Measurements from ENCODE around the gene CASP10. TPM values are rescaled to one million over a fixed set of nuclear protein-coding genes. Genes with fewer than 3 reads are reported as not detected.

The CASP10 gene
- total RNA-seq, 1 donor from 2014 or later, result 2.5 TPM

- Histone ChIP-seq H3K4me3 (ENCODE audit: low read depth, low read length) (no peak overlapping the region), H3K36me3 (ENCODE audit: control insufficient read depth, insufficient read depth, low read length) (no peaks in the 10 kb centered on the region), H3K27me3 (ENCODE audit: control insufficient read depth, insufficient read depth, low read length) (no peaks in the 10 kb centered on the region)
- DNase-seq (ENCODE audit: low read depth), result no peak
- no peak for TF ChIP-seq CTCF (IDR thresholded peaks at IDR 0.05; ENCODE audit: insufficient read depth, low read length, poor library complexity, severe bottlenecking)
These were observed 93.0 kb downstream of the CASP10 start for GRCh38 chr2:201275990-201276389.

- H3K36me3 ChIP-seq (ENCODE audit: control insufficient read depth, insufficient read depth, low read length), result no peaks in the 10 kb centered on the region
These were observed 93.6 kb downstream of the CASP10 start for GRCh38 chr2:201276511-201276910.

More at GRCh38 chr2:201276511-201276910, 93.6 kb downstream of the CASP10 start:
- Histone ChIP-seq H3K4me3 (ENCODE audit: low read depth, low read length) (no peak overlapping the region), H3K27me3 (ENCODE audit: control insufficient read depth, insufficient read depth, low read length) (no peaks in the 10 kb centered on the region)
- TF ChIP-seq CTCF (IDR thresholded peaks at IDR 0.05; ENCODE audit: insufficient read depth, low read length, poor library complexity, severe bottlenecking), result no peak
- no peak for DNase-seq (ENCODE audit: low read depth)

Other genes starting within 250 kb of the CASP10 start
- gene ORC2, start 219.5 kb upstream of the CASP10 start, total RNA-seq, result 16.2 and 17.3 TPM in 2 replicates
- gene HYCC2, start 111.5 kb upstream of the CASP10 start, total RNA-seq, result 6.9 and 7.3 TPM in 2 replicates
- gene NDUFB3, start 111.1 kb upstream of the CASP10 start, total RNA-seq, result 37.7 and 59.0 TPM in 2 replicates
- gene CFLAR, start 67.0 kb upstream of the CASP10 start, total RNA-seq, result 98.4 and 99.7 TPM in 2 replicates
- gene CASP8, start 77.4 kb downstream of the CASP10 start, total RNA-seq, result 13.9 and 14.2 TPM in 2 replicates
- gene FLACC1, start 174.2 kb downstream of the CASP10 start, total RNA-seq, result 0.14 and 0.54 TPM in 2 replicates

Data from kidney epithelial cell (primary cell).